ENCODE data around the gene GYS1. TPM values are rescaled to one million over a fixed set of nuclear protein-coding genes. Genes with fewer than 3 reads are reported as not detected.

GYS1 gene
- total and polyA plus RNA-seq, 2 of the 8 experiments (the other 6 are each of a cell fraction or from before 2014, with no cell fraction given): 30.0 to 38.7 TPM

- TF ChIP-seq FOSL1 (IDR thresholded peaks at IDR 0.05; ENCODE audit: insufficient read depth, low read depth, low read length) (no peak), YY1 (IDR thresholded peaks at IDR 0.05; ENCODE audit: low read depth, low read length) (peak; percentile 25; the same call in 1 of the 2 replicates), RFX5 (IDR thresholded peaks at IDR 0.05; ENCODE audit: borderline replicate concordance, low read depth, low read length) (no peak), ATF3 (IDR thresholded peaks at IDR 0.05; ENCODE audit: insufficient read depth, low read depth, low read length) (no peak), CHD7 (IDR thresholded peaks at IDR 0.05; ENCODE audit: insufficient replicate concordance, low read length) (no peak), EP300 (IDR thresholded peaks at IDR 0.05; ENCODE audit: borderline replicate concordance in 1 of 2, low read depth in 2 of 2, low read length in 2 of 2) (peak; percentile 14 to 42; a peak in 2 of 3 replicates), CTBP2 (IDR thresholded peaks at IDR 0.05; ENCODE audit: borderline replicate concordance, insufficient read depth, insufficient read length, low read length) (no peak), RBBP5 (IDR thresholded peaks at IDR 0.05; ENCODE audit: borderline replicate concordance, low read depth, low read length) (no peak)
Observed at GRCh38 chr19:48963371-48964204, 29.5 kb downstream of the GYS1 start (continued).

Measured in H1 (cell line).